Measurements from ENCODE around the gene SMTN. TPM values are rescaled to one million over a fixed set of nuclear protein-coding genes. Genes with fewer than 3 reads are reported as not detected.

SMTN gene
- total RNA-seq, 1 experiment from 2014 or later = 145 TPM

DNA sequence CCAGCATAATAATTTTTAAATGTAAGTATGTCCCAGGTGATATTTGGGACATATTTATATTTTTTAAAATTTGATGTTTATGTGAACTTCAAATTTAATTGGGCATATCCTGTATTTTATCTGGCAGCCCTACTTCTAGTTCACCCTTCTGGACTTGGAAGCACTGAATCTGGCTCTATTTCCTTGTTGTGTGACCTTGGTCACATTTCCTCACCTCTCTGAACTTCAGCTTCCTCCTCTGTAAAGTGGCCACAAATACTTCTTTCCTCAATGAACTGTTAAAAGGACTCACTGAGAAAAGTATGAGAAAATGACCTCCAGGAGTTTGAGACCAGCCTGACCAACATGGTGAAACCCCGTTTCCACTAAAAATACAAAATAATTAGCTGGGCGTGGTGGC, 70.8 kb downstream of the SMTN start:
- H3K79me2 ChIP-seq (ENCODE audit: low read length) = no peaks in the 10 kb centered on the region
- no peak overlapping the region for H3K9ac ChIP-seq (ENCODE audit: low read length)
- no peaks in the 10 kb centered on the region for H4K20me1 ChIP-seq (ENCODE audit: low read length)
- no peaks in the 10 kb centered on the region for H3K9me3 ChIP-seq (ENCODE audit: low read length)
- no peaks in the 10 kb centered on the region for H3K27me3 ChIP-seq (ENCODE audit: low read length)
- H3K4me3 ChIP-seq (ENCODE audit: low read length) = no peak overlapping the region
- CTCF ChIA-PET = no interaction called here
- no peak for TF ChIP-seq EZH2 (IDR thresholded peaks at IDR 0.05; ENCODE audit: low read length, unreplicated experiment)
- TF ChIP-seq, protein P1, sequence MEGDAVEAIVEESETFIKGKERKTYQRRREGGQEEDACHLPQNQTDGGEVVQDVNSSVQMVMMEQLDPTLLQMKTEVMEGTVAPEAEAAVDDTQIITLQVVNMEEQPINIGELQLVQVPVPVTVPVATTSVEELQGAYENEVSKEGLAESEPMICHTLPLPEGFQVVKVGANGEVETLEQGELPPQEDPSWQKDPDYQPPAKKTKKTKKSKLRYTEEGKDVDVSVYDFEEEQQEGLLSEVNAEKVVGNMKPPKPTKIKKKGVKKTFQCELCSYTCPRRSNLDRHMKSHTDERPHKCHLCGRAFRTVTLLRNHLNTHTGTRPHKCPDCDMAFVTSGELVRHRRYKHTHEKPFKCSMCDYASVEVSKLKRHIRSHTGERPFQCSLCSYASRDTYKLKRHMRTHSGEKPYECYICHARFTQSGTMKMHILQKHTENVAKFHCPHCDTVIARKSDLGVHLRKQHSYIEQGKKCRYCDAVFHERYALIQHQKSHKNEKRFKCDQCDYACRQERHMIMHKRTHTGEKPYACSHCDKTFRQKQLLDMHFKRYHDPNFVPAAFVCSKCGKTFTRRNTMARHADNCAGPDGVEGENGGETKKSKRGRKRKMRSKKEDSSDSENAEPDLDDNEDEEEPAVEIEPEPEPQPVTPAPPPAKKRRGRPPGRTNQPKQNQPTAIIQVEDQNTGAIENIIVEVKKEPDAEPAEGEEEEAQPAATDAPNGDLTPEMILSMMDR (conservative IDR thresholded peaks at IDR 0.05; ENCODE audit: low read depth, low read length) = no peak
- no peak for TF ChIP-seq EZH2phosphoT487 (IDR thresholded peaks at IDR 0.05; ENCODE audit: borderline replicate concordance, low read length)
- H2AFZ ChIP-seq (ENCODE audit: low read length) = no peak overlapping the region
- peaks cover 5% of the 10 kb centered on the region; the same call in 1 of the 2 replicates for H3K4me1 ChIP-seq (ENCODE audit: insufficient read depth, low read length)
- ATAC-seq = no peak
- no peaks in the 10 kb centered on the region for H3K36me3 ChIP-seq (ENCODE audit: low read depth, low read length)
- BruUV-seq (replicated peaks) = no TSS peak
- no peak for DNase-seq
- no peak overlapping the region for H3K27ac ChIP-seq (ENCODE audit: low read length)
- H3F3A ChIP-seq (ENCODE audit: low read length, unreplicated experiment) = no peaks in the 10 kb centered on the region
- H3K4me2 ChIP-seq (ENCODE audit: low read length) = no peak overlapping the region
- POLR2A ChIA-PET (ENCODE audit: unreplicated experiment) = no interaction called here
- no peaks in the 10 kb centered on the region for H3K9me2 ChIP-seq (replicated peaks; ENCODE audit: low read length)
- intact Hi-C loops (cut with micrococcal nuclease) = no loop called here

DNA sequence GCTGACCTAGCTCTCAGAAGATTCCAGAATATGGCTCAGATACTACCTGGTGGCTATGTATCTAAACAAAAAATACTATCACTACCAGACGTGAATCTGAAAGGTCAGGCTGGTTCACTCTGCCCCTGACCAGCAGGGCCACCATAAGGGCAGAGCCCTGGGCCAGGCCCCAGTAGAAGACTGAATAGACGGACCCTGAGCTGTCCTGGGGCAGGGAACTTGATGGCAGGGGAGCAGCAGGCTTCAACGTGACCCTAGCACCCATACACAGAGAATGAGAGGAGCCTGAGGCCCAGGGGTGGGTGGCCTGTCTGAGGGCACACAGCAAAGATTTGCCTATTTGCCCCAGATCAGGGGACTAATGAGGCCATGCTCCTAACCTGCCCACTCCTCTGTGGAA, 72.2 kb downstream of the SMTN start:
- intact Hi-C loops (cut with micrococcal nuclease) = no loop called here

More for the DNA sequence above, 72.2 kb downstream of the SMTN start:
- TF ChIP-seq EZH2phosphoT487 (IDR thresholded peaks at IDR 0.05; ENCODE audit: borderline replicate concordance, low read length) (no peak), EZH2 (IDR thresholded peaks at IDR 0.05; ENCODE audit: low read length, unreplicated experiment) (no peak)
- TF ChIP-seq, protein P1 (conservative IDR thresholded peaks at IDR 0.05; ENCODE audit: low read depth, low read length) = no peak
- H3K4me1 ChIP-seq (ENCODE audit: insufficient read depth, low read length) = peaks cover 5% of the 10 kb centered on the region; the same call in 1 of the 2 replicates
- no peaks in the 10 kb centered on the region for H3K27me3 ChIP-seq (ENCODE audit: low read length)
- no peaks in the 10 kb centered on the region for H3F3A ChIP-seq (ENCODE audit: low read length, unreplicated experiment)
- no peaks in the 10 kb centered on the region for H4K20me1 ChIP-seq (ENCODE audit: low read length)
- no TSS peak for BruUV-seq (replicated peaks)
- H3K9ac ChIP-seq (ENCODE audit: low read length) = no peak overlapping the region
- ChIA-PET POLR2A (ENCODE audit: unreplicated experiment) (no interaction called here), CTCF (no interaction called here)
- H3K4me3 ChIP-seq (ENCODE audit: low read length) = no peak overlapping the region
- H3K9me3 ChIP-seq (ENCODE audit: low read length) = no peaks in the 10 kb centered on the region
- H3K4me2 ChIP-seq (ENCODE audit: low read length) = no peak overlapping the region
- H3K9me2 ChIP-seq (replicated peaks; ENCODE audit: low read length) = no peaks in the 10 kb centered on the region
- ATAC-seq (no peak), DNase-seq (no peak)
- H3K36me3 ChIP-seq (ENCODE audit: low read depth, low read length) = no peaks in the 10 kb centered on the region
- no peak overlapping the region for H3K27ac ChIP-seq (ENCODE audit: low read length)
- no peaks in the 10 kb centered on the region for H3K79me2 ChIP-seq (ENCODE audit: low read length)
- H2AFZ ChIP-seq (ENCODE audit: low read length) = no peak overlapping the region

Other genes starting within 250 kb of the SMTN start
- 12.0 and 29.9 TPM in 2 replicates for gene MORC2, start 112.5 kb upstream of the SMTN start, total RNA-seq (2014; rRNA removed)
- 35.1 and 44.1 TPM in 2 replicates for gene TUG1, start 112.1 kb upstream of the SMTN start, total RNA-seq (2014; rRNA removed)
- gene SELENOM, start 26.2 kb downstream of the SMTN start, total RNA-seq (2014; rRNA removed) = 36.8 and 56.7 TPM in 2 replicates
- 2.1 and 3.1 TPM in 2 replicates for gene INPP5J, start 41.6 kb downstream of the SMTN start, total RNA-seq (2014; rRNA removed)
- not detected in 2 replicates for gene PLA2G3, start 59.2 kb downstream of the SMTN start, total RNA-seq (2014; rRNA removed)
- gene RNF185, start 78.9 kb downstream of the SMTN start, total RNA-seq (2014; rRNA removed) = 15.3 and 15.8 TPM in 2 replicates
- gene LIMK2, start 131.0 kb downstream of the SMTN start, total RNA-seq (2014; rRNA removed) = 13.2 and 17.2 TPM in 2 replicates
- gene PIK3IP1, start 211.2 kb downstream of the SMTN start, total RNA-seq (2014; rRNA removed) = 1.5 and 1.9 TPM in 2 replicates

Data from PC-3 (cell line).